ENCODE measurements around the gene LAMTOR2. TPM values are rescaled to one million over a fixed set of nuclear protein-coding genes. Genes with fewer than 3 reads are reported as not detected.
A peak's percentile ranks its signal among the peaks of the same experiment; 100 is the strongest.

The LAMTOR2 gene
- total and polyA plus RNA-seq, 9 of the 15 experiments (the other 6 are each of a cell fraction or from before 2014, with no cell fraction given), result 39.0 to 161 (median 74.6) TPM

DNA sequence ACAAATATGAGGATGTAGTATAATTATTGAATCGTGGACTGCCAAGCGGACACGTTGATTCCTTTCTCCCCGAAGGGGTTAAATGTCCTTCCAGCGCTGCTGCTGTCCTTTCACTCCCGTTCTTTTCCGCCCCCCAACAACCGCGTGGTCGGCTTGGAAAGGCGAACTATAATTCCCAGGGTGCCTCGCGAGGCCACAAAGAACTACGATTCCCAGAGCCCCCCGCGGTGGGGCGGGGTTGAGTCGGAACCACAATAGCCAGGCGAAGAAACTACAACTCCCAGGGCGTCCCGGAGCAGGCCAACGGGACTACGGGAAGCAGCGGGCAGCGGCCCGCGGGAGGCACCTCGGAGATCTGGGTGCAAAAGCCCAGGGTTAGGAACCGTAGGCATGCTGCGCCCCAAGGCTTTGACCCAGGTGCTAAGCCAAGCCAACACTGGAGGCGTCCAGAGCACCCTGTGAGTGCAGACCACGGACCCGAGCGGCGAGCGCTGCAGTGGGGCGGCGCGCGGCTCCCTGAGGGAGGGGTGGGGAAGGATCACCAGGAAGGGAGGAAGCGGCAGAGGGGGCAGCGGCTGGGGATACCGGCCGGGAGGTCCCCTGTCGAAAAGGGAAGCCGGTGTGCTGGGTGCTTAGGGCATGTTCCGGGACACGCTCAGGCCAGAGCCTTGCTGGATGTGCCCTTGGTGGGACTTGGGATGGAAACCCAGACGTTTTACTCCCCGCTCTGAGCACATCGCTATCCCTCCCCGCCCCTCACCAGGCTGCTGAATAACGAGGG lies at the start of gene LAMTOR2 (continued):
- TF ChIP-seq, protein P1, sequence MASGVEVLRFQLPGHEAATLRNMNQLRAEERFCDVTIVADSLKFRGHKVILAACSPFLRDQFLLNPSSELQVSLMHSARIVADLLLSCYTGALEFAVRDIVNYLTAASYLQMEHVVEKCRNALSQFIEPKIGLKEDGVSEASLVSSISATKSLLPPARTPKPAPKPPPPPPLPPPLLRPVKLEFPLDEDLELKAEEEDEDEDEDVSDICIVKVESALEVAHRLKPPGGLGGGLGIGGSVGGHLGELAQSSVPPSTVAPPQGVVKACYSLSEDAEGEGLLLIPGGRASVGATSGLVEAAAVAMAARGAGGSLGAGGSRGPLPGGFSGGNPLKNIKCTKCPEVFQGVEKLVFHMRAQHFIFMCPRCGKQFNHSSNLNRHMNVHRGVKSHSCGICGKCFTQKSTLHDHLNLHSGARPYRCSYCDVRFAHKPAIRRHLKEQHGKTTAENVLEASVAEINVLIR (CRISPR knock-in tag; IDR thresholded peaks at IDR 0.05), result 0 out of 2 replicates have a peak, but pooled peaks have one; percentile 9
- TF ChIP-seq, protein P2, sequence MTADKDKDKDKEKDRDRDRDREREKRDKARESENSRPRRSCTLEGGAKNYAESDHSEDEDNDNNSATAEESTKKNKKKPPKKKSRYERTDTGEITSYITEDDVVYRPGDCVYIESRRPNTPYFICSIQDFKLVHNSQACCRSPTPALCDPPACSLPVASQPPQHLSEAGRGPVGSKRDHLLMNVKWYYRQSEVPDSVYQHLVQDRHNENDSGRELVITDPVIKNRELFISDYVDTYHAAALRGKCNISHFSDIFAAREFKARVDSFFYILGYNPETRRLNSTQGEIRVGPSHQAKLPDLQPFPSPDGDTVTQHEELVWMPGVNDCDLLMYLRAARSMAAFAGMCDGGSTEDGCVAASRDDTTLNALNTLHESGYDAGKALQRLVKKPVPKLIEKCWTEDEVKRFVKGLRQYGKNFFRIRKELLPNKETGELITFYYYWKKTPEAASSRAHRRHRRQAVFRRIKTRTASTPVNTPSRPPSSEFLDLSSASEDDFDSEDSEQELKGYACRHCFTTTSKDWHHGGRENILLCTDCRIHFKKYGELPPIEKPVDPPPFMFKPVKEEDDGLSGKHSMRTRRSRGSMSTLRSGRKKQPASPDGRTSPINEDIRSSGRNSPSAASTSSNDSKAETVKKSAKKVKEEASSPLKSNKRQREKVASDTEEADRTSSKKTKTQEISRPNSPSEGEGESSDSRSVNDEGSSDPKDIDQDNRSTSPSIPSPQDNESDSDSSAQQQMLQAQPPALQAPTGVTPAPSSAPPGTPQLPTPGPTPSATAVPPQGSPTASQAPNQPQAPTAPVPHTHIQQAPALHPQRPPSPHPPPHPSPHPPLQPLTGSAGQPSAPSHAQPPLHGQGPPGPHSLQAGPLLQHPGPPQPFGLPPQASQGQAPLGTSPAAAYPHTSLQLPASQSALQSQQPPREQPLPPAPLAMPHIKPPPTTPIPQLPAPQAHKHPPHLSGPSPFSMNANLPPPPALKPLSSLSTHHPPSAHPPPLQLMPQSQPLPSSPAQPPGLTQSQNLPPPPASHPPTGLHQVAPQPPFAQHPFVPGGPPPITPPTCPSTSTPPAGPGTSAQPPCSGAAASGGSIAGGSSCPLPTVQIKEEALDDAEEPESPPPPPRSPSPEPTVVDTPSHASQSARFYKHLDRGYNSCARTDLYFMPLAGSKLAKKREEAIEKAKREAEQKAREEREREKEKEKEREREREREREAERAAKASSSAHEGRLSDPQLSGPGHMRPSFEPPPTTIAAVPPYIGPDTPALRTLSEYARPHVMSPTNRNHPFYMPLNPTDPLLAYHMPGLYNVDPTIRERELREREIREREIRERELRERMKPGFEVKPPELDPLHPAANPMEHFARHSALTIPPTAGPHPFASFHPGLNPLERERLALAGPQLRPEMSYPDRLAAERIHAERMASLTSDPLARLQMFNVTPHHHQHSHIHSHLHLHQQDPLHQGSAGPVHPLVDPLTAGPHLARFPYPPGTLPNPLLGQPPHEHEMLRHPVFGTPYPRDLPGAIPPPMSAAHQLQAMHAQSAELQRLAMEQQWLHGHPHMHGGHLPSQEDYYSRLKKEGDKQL (CRISPR knock-in tag; IDR thresholded peaks at IDR 0.05; ENCODE audit: borderline replicate concordance), result no peak
- TF ChIP-seq ETV5 (CRISPR knock-in tag; IDR thresholded peaks at IDR 0.05; ENCODE audit: low read depth) (no peak; the same call in 1 of the 2 replicates), BRF1 (IDR thresholded peaks at IDR 0.05; ENCODE audit: borderline replicate concordance, extremely low read depth, insufficient read length) (no peak), ZNF41 (CRISPR knock-in tag; conservative IDR thresholded peaks at IDR 0.05) (no peak), EP400 (IDR thresholded peaks at IDR 0.05) (peak; percentile 95), ZKSCAN3 (CRISPR knock-in tag; IDR thresholded peaks at IDR 0.05) (no peak), HNRNPUL1 (IDR thresholded peaks at IDR 0.05; ENCODE audit: low read length) (no peak), ZNF766 (CRISPR knock-in tag; conservative IDR thresholded peaks at IDR 0.05) (peak; percentile 98), COPS2 (conservative IDR thresholded peaks at IDR 0.05) (no peak), MTF1 (CRISPR knock-in tag; IDR thresholded peaks at IDR 0.05; ENCODE audit: borderline replicate concordance) (no peak), FOS (IDR thresholded peaks at IDR 0.05; ENCODE audit: extremely low read depth, insufficient read length) (no peak), GABPB1 (CRISPR knock-in tag; IDR thresholded peaks at IDR 0.05) (peak; percentile 82), RBM39 (optimal IDR thresholded peaks at IDR 0.05; ENCODE audit: low read depth, low read length) (peak; percentile 94)
- TF ChIP-seq, protein P3, sequence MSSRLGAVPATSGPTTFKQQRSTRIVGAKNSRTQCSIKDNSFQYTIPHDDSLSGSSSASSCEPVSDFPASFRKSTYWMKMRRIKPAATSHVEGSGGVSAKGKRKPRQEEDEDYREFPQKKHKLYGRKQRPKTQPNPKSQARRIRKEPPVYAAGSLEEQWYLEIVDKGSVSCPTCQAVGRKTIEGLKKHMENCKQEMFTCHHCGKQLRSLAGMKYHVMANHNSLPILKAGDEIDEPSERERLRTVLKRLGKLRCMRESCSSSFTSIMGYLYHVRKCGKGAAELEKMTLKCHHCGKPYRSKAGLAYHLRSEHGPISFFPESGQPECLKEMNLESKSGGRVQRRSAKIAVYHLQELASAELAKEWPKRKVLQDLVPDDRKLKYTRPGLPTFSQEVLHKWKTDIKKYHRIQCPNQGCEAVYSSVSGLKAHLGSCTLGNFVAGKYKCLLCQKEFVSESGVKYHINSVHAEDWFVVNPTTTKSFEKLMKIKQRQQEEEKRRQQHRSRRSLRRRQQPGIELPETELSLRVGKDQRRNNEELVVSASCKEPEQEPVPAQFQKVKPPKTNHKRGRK (tag; IDR thresholded peaks at IDR 0.05), result no peak
- TF ChIP-seq, protein P4, sequence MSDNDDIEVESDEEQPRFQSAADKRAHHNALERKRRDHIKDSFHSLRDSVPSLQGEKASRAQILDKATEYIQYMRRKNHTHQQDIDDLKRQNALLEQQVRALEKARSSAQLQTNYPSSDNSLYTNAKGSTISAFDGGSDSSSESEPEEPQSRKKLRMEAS (CRISPR knock-in tag; IDR thresholded peaks at IDR 0.05), result peak; percentile 97
- TF ChIP-seq, protein P5, sequence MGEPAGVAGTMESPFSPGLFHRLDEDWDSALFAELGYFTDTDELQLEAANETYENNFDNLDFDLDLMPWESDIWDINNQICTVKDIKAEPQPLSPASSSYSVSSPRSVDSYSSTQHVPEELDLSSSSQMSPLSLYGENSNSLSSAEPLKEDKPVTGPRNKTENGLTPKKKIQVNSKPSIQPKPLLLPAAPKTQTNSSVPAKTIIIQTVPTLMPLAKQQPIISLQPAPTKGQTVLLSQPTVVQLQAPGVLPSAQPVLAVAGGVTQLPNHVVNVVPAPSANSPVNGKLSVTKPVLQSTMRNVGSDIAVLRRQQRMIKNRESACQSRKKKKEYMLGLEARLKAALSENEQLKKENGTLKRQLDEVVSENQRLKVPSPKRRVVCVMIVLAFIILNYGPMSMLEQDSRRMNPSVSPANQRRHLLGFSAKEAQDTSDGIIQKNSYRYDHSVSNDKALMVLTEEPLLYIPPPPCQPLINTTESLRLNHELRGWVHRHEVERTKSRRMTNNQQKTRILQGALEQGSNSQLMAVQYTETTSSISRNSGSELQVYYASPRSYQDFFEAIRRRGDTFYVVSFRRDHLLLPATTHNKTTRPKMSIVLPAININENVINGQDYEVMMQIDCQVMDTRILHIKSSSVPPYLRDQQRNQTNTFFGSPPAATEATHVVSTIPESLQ (CRISPR knock-in tag; IDR thresholded peaks at IDR 0.05), result no peak; the same call in 1 of the 2 replicates
